Vagina (tissue), 2 donors: ENCODE measurements around the gene ELAVL3.
"Not testable (repeated sequence)": the region's sequence is repeated elsewhere in the genome, so short reads cannot be mapped to it uniquely, and the experiment has no call there.

Source experiments
- POLR2A ChIP-seq, 2 donors: fragments of 450-650 bp; IDR thresholded peaks; one replicate each; pipeline ENCODE4 v1.6.1; 2017; ENCODE audit warnings: antibody characterized with exemption in 2 of 2, mild to moderate bottlenecking in 2 of 2, moderate library complexity in 2 of 2
- TF ChIP-seq, protein P1 (sequence below), 3 experiments: fragments of 450-650 bp in 2 of 3; fragments of 200-600 bp in 1 of 3; sonication (generic) in 1 of 3; IDR thresholded peaks; one replicate each; pipeline ENCODE4 v1.5.1; 2017 to 2019; ENCODE audit warnings: antibody characterized with exemption in 3 of 3, mild to moderate bottlenecking in 2 of 3, moderate library complexity in 2 of 3

GRCh38 chr19:11475343-11475742 is 5.5 kb downstream of the ELAVL3 start:
- not testable (repeated sequence) for TF ChIP-seq POLR2A (IDR thresholded peaks at IDR 0.05)
- TF ChIP-seq, protein P1, sequence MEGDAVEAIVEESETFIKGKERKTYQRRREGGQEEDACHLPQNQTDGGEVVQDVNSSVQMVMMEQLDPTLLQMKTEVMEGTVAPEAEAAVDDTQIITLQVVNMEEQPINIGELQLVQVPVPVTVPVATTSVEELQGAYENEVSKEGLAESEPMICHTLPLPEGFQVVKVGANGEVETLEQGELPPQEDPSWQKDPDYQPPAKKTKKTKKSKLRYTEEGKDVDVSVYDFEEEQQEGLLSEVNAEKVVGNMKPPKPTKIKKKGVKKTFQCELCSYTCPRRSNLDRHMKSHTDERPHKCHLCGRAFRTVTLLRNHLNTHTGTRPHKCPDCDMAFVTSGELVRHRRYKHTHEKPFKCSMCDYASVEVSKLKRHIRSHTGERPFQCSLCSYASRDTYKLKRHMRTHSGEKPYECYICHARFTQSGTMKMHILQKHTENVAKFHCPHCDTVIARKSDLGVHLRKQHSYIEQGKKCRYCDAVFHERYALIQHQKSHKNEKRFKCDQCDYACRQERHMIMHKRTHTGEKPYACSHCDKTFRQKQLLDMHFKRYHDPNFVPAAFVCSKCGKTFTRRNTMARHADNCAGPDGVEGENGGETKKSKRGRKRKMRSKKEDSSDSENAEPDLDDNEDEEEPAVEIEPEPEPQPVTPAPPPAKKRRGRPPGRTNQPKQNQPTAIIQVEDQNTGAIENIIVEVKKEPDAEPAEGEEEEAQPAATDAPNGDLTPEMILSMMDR (IDR thresholded peaks at IDR 0.05) = not testable (repeated sequence)
